GM21423 (cell line): Measurements from ENCODE around the gene MNAT1.
A peak's percentile ranks its signal among the peaks of the same experiment; 100 is the strongest.
"Not testable (repeated sequence)": the region's sequence is repeated elsewhere in the genome, so short reads cannot be mapped to it uniquely, and the experiment has no call there.

Experiments
- ATAC-seq: cut with Tn5 transposase; IDR thresholded peaks from one replicate; pipeline ENCODE4 v1.9.1; 2021; ENCODE audit warnings: mild to moderate bottlenecking, moderate library complexity; ENCODE audit not compliant: unreplicated experiment

MNAT1 gene

DNA sequence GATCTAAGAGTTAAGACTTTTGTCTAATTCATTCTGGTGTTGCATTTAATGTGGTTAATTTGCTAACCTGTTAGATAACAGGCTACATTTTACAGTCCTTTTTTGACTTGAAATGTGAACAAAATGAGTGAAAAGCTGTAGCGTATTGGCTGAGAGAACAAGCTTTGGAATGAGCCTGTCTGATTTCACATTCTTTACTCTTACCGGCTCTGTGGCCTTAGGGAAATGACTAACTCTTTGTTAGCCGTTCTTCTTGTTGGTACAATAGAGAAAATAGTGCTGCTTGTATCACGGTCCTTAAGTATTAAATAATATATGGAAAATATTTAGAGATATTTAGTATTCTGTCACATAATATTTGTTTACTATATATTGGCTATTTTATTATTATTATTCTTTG, 1.9 kb downstream of the MNAT1 start:
- no peak for ATAC-seq

DNA sequence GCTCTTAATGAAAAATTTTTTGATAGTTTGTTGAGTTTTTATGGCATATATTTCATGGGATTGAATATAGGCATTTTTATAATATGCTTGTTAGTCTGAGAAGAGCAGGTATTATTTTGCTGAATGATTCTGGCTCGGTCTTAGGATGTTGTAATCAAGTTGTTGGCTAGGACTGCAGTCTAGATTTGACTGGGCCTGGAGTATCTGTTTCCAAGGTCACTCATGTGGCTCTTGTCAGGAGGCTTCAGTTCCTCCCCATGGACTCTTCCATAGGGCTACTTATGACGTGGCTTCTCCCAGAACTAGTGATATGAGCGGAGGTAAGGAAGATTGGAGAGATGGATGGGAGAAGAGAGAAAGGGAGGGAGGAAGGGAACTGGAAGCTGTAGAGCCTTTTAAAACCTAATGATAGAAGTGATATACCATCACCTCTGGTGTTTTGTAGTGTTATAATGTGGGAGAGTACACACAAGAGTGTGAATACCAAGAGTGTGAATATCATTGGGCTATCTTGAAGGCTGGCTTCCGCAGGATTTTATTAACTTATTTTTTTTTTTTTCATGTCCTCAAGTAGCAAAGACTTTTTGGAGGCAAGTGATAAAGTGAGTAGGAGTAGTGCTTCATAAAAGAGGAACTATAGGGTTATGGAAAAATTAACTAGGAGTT, 4.4 kb downstream of the MNAT1 start:
- ATAC-seq, result no peak

DNA sequence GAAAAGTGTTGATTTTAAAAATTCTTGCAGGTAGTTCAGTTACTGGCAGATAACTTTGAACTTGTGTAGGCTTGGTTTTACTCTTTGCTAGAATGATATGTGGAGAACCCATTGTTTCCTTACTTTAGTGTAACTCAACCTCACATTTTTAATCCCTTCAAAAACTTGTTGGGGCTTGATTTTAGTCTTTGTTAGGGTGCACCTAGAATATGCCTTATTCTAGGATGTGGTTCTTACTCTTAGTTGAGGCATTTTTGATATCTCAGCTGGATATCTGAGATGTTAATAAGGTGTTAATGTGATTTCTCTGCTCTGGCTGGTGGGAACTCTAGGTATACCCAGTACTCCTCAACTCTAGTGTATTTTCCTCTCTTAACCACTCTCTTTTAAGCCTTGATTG, 10.0 kb downstream of the MNAT1 start:
- ATAC-seq, result no peak

DNA sequence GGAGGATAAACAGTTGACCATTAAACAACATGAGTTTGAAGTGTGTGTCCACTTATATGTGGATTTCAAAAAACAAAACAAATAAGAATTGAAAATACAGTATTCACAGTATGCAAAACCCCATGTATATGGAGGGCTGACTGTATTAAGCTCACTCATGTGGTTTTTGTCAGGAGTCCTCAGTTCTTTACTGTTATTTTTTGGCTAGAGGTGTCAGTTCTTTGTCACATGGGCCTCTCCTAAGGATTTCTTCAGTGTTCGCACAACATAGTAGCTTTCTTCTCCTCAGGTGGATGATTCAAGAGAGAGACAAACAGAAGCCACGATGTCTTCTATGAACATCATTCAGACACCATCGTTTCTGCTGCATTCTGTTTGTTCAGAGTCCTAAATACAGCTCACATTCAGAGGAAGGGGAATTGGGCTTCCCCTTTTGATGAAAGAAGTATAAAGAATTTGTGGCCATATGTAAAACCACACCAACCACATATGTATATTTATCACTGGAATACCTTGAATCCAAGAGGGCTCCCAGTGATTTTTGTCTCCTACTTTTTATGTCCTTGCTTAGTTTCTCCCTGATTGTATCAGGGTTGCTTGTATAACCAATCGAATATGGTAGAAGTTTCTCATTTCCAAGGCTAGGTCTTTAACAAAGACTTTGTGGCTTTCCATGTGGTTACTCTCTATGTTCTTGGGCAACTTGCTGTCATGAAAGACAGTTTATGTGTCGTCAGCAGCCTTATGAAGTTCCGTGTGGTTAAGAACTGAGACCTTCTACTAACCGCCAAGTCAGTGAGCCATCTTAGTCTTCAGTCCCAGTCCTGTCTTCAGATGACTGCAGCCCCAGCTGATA, 18.9 kb downstream of the MNAT1 start:
- peak; percentile 98 for ATAC-seq

DNA sequence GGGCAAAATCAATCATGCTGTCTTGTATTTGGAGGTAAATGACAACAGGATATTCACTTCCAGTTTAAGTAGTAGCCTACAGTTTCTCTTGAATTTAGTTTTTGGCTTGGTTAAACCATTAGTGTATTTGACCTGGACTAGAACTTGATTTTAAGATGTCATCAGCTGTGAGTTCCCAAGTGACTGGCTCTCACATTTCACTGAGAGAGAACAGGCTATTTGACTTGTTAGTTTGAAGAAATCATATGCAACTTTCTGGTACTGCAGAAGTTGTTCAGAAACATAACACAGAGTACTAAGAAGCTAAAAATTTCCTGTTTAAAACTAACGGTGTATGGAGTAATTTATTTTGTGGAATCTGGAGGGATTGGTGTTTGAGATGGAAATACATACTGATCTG, 22.3 kb downstream of the MNAT1 start:
- no peak for ATAC-seq

DNA sequence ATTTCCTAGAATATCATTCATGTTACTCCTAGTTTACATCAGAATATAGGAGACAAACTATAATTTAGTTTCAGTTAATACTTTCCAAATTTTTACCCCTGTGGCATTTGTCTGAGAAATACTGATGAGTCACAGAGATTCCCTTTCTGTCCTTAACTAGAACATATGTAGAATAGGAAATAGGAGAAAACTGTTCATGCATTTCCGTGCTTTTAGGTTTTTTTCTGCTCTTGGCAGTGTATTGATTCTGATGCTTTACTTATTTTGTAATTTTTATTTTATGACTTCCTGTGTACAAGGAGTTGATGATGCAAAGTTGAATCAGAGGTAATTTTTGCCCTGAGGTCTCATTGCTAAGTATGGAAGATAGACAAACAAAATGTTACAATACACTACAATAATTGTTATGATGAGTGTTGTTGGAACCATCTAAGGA, 23.0 kb downstream of the MNAT1 start:
- no peak for ATAC-seq

DNA sequence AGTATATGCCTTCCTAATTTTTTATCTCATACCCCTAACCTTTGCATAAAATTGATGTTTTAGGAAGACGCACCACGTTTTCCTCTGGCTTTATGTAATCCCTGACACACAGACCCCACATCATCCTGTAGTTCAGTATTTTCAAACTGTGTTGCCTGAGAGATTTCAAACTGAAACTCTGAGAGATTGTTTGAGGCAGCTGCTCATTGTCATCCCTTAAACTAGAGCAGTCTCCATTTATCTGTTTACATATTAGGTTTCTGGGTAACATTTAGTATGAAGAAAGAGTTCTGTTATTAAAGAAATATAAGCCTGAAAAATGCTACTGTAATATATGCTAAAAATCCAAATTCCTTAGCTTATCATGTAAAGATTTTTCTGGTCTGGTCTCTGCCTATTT, 24.3 kb downstream of the MNAT1 start:
- peak; percentile 36 for ATAC-seq

DNA sequence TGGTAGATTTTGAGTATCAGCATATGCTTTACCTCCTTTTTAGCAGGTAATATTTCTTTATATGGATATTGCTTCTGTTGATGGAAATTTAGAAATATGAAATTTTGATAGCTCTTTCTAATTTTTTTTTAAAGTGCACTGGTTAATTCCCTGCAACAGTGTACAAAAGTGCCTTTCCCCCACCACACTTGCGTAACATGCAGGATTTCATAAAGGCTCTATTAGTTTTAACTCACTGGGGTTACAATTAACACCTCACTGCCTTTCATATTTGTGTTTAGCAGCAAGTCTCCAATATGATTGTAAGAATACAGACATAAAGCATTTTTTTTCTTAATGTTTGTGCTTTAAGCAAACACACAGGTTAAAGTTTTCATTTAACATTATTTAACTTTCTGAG, 25.6 kb downstream of the MNAT1 start:
- ATAC-seq, result no peak

DNA sequence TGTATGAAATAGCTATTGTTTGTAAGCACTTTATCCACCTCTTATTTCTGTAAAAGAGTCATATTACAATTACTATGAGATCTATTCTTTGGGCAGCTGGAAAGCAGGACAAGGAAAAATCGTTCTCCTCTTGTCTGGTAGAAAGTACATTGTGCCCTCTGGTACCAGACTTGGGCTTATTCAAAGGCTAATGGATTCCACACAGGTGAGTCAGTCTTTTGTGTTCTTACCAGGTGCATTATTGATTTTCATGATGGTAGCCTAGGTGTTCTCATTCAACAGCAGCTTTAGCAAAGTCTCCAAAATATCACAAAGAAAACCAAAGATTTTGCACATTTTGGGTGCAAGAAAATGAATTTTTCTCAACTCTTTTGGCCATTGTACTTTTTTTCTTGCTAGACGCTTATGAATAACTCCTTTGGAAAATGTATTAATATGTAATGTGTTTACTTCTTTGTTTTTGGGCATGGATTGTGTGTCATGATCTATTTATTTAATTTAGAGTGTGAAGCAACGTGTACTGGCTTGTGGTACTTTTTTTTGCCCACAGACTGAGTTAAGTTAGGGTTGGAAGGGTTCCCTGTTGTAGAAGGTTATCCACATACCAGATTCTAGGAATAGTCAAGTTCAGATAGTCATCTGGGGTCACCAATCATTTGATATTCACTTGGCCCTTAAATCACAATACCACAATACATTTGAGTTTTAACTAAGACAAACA, 26.2 kb downstream of the MNAT1 start:
- ATAC-seq, result no peak

DNA sequence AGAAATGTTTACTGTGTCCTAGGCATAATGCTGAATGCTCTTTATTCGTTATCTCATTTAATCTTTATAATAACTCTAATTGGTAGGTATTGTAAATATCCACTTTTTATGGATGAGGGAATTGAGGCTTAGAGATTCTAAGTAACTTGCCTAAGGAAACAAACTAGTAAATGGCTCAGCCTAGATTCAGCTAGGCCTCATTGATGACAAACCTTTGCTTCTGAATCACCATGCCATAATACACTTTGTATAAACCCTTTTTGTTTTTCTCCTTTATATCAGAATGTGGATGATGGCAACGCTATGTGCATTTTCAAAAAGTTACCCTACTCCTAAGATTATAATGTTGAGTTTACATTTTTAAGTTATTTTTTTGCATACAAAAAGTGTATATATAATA, 34.0 kb downstream of the MNAT1 start:
- ATAC-seq, result no peak

DNA sequence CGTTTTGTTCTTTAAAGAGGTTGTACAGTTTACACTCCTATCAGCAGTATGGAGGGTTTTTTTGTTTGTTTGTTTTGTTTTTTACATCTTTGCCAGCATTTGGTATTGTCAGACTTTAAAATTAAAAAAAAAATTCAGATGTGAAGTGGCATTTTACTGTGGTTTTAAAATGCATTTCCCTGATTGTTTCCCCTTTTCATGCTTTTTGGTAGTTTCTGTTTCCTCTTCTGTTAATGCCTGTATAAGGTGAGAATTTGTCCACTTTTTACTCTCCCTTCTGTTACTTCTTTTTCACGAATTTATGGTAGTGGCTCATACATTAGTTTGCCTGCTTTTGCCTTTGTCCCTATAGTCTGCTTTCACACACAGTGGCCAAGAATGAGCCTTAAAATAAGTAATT, 36.6 kb downstream of the MNAT1 start:
- no peak for ATAC-seq

DNA sequence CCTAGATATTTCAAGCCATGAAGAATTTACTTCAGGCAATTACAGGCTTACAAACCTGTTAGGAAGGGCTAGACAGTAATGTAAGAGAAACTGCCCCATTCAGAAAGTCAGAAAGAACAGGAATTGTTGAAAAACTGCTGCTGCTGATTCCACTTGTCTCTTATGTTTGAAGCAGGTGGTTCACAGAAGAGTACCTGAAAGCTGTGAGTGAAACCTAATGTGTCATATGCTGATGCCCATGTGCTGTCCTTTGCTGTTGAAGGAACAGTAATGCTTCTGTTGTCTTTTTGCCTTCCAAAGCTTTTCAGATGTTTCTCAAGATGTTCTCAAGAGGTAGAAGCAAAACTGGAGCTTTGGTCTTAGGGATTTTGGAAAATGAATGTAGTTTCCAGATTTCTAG, 39.0 kb downstream of the MNAT1 start:
- ATAC-seq, result peak; percentile 61

DNA sequence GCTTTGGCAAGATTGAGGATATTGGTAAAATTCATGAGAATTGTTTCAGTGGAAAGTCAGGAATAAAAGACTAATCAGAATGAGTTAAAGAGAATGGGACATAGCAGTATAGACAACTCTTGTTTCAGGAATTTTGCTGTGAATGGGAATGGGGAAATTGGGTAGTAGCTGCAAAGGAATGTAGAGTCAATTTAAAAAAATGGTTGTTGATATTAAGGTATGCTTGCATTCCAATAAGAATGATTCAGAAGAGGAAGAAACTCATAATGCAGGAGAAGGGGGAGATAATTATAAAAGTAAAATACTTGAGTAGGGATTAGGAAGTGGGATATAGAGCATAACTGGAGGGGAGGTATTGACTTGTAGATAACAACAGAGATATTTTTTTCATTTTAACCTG, 40.7 kb downstream of the MNAT1 start:
- no peak for ATAC-seq

DNA sequence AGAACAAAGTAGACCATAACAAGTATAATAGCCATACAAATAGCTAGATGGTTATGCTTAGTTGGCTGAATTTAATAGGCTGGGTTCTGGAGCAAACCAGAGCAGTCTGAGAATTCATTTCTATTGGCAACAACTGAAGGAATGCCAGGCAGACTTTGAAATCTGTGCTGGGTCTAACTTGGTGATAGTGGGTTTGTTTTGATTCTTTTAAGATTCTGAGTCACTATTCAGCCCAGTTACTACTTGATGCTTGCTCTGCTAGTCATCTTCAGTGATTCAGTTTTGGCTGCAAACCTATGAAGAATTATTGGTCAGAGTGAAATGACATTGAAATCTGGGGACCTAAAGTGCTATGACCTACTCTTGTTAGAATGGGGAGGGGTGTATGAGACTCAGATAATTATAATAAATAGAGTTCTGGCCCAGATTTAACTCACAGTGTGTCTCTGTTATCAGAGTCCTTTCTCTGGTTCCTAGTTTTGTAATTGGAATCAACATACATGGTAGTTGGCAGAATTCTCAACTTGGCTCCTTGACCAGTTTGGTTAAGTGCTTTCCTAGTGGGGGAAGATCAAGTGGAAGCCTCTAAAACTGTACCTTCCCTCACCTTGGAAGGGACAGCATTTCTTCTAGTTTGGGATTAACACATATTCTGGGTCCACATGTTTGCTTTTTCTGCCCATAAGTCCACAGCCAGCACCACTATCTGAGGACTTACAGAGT, 43.5 kb downstream of the MNAT1 start:
- ATAC-seq, result no peak

DNA sequence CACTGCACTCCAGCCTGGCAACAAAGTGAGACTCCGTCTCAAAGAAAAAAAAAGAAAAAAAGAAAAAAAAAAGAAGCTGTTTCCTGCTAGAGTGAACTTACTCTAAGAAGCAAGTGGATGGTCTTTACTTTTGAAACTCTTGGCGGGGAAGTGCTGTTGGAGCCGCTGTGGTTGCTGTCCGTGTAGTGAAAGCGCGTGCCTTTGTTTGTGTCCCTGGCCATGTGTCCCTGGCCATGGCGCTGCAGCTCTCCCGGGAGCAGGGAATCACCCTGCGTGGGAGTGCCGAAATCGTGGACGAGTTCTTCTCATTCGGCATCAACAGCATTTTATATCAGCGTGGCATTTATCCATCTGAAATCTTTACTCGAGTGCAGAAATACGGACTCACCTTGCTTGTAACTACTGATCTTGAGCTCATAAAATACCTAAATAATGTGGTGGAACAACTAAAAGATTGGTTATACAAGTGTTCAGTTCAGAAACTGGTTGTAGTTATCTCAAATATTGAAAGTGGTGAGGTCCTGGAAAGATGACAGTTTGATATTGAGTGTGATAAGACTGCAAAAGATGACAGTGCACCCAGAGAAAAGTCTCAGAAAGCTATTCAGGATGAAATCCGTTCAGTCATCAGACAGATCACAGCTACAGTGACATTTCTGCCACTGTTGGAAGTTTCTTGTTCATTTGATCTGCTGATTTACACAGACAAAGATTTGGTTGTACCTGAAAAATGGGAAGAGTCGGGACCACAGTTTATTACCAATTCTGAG, 45.4 kb downstream of the MNAT1 start:
- ATAC-seq, result not testable (repeated sequence)

DNA sequence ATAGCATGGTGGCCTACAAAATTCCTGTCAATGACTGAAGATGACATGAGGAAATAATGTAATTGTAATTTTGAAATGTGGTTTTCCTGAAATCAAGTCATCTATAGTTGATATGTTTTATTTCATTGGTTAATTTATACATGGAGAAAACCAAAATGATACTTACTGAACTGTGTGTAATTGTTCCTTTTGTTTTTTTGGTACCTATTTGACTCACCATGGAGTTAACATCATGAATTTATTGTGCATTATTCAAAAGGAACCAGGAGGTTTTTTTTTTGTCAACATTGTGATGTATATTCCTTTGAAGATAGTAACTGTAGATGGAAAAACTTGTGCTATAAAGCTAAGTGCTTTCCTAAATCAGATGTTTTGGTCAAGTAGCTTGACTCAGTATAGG, 46.0 kb downstream of the MNAT1 start:
- ATAC-seq, result not testable (repeated sequence)

DNA sequence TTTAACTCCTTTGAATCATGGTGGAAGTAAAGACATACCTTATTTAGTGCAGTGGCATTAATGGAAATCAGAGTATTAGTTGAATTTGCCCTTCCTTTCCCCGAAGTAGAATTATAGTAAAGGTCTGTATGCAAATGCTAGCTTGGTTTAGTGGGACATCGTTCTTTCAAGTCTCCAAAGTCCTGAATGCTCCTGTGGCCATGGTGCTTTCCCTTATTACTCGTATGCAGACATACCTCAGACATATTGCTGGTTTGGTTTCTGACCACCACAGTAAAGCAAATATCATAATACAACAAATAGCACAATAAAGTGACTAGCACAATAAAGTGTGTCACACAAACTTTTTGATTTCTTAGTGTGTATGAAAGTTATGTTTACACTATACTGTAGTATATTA, 52.3 kb downstream of the MNAT1 start:
- no peak for ATAC-seq

DNA sequence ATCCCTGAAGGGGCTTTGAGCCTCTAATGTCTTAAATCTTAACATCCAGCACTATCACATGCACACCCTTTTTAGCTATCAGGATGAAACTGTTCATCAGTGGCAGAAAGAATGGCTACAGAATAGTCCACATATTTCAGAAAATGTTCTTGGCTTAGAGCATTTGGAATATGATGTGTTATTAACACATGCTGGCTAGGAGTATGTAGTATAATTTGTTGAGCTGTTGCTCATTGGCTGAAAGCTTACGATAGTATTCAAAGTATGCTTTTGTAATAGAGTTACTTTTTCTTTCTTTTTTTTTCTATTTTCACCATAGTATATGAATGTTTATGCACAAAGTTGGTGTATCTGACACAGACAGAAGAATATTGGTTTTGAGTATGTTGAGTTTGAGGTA, 55.1 kb downstream of the MNAT1 start:
- ATAC-seq, result no peak

DNA sequence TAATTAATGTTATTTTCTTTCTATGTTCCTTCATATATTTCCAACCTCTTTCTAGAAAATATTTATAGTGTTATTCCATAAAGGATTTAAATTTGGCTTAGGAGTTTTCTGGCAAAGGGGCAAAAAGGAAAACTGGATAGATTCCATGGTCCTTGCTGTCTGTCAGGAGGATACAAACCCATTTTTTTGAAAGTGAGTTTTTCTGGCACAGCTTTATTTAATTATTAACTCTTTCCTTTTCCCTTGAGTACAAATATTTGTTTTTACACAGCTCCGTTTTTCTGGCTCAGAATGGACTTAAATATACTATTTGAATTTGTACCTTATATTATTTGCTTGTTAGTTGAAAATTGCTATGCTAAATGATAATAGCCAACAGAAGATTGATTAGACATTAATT, 56.3 kb downstream of the MNAT1 start:
- no peak for ATAC-seq

DNA sequence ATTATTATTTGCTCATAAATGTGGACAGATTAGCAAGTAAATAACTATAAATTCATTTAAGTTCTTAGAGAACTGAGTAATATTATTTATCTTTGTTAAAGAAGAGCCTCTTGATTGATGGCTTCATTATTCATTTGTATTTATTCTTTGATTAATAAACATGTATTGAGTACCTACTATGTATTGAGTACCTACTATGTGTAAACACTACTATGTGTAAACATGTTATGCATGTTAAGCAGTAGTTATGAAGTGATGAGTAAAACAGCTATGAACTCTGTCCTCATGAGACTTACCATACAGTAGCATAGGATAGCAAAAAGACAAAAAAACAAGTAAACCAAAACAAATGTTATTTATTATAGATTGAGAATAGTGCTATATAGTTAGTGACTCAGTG, 61.9 kb downstream of the MNAT1 start:
- no peak for ATAC-seq
